Retina (tissue), 1 donor: Measurements from ENCODE around the gene CLEC19A.
"Not testable (repeated sequence)": the region's sequence is repeated elsewhere in the genome, so short reads cannot be mapped to it uniquely, and the experiment has no call there.

Experiments
- DNase-seq: peaks from one replicate; pipeline ENCODE4 v3.0.0-alpha.2; 2016

The CLEC19A gene

DNA sequence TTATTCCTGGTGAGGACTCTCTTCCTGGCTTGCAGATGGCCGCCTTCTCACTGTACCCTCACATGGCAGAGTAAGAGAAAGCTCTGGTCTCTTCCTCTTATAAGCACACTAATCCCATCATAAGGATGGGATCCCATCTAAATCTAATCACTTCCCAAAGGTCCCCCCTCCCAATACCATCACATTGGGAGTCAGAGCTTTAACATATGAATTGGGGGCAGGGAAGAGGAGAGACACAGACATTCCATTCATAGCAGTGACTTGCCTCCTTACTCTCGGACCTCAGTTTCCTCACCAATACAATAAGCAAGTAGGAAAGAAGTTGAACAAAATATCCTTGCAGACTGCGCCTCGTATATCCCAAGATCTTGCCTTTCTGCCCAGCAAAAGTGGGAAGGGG lies 1.7 kb downstream of the CLEC19A start:
- no peak for DNase-seq

DNA sequence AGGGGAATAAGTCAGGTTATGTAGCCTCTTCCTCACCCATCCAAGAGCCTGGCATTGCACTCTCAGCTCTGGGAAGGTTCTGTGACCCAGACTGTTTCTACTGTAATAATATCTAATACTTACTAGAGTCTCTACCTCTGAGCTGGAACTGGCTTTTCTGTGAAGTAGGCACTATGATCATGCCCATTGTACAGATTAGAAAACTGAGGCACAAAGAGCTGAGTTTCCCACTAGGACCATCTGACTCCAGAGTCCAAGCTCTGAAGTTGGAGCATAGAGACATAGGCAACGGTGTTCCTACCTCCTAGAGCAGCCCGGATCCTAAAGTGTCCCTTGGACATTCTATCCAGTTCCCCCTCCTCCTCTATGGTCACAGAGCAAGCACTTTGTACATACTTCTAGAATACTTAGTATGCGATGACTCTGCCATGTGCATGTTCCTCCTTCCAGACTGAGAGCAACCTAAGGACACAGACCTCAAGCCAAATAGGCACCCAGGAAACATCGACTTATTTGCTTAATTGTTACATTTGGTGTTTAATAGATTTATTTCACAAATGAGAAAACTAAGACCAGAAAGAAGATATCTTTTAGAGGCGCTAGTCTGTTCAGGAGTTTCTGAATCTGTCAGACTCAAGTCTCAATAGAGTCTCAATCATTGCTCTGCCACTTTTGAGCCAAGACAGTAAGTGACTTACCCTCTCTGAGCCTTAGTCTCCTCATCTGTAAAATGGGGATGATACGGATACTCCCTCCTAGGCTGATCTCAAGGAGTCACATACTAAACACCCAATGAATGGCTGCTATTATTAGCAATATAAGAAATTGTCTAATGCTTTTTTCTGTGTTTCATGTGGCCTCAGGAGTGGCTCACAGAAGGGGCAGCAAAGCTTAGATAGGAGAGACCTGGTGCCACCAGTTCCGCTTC lies 3.6 kb downstream of the CLEC19A start:
- DNase-seq: no peak

DNA sequence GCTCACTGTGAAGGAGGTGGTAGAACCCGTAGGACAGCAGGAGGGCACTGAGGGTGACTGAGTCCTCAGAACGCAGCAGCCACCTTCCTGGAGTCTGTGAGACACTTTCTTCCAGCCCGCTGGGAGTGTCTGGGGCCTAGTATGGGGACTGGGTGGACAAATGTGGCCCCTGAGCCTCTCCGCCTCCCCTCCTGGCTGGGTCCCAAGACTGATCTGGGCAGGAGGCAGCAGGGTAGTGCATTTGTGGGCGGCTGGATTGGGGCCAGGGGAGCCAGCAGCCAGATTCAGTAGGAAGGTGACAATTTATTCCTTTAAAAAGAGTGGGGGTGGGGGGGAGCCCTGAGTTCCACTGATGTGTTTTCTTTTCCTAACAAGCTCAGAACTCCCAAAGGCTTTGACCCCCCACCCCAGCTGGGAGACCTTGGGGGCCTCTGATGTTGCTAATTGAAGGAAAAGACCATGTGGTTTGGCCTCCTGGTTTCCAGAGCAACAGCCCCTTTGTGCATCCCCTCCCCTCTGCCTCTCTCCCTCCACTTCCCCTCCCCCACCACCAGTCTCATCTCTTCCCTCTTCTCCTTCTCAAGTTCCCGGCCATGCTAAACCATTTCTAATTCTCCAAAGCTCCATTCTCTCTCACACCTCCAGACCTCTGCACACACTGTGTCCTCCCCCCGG lies 4.4 kb downstream of the CLEC19A start:
- DNase-seq: peak; percentile 64

DNA sequence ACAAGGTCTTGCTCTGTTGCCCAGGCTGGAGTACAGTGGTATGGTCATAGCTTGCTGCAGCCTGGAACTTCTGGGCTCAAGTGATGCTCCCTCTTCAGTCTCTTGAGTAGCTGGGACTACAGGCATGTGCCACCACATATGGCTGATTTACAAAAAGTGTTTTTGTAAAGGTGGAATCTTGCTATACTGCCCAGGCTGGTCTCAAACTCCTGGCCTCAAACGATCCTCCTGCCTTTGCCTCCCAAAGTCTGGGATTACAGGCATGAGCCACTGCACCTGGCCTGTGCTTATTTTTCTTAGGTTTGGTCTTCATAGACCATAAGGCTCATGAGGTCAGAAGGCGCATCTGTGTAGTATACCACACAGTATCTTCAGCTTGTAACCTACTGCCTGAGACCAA lies 5.3 kb downstream of the CLEC19A start:
- peak; percentile 21 for DNase-seq

DNA sequence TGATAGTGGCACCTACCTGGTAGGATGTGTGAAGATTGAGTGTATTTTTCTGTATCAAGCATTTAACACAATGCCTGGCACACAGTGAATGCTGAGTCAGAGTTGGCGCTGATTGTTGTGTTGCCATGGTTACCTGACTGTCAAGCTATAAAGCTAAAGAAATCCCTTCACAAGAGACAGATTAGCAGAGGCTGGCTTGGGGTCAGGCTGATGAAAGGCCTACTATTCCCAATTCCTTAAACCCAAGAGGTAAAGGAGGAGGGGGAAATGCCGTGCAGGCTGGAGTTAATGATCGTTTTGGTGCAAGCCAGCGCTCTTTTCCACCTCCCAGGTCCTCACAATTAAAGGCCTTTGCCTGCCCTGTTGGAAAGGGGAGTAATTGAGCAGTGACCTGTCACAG lies 5.9 kb downstream of the CLEC19A start:
- peak; percentile 62 for DNase-seq

DNA sequence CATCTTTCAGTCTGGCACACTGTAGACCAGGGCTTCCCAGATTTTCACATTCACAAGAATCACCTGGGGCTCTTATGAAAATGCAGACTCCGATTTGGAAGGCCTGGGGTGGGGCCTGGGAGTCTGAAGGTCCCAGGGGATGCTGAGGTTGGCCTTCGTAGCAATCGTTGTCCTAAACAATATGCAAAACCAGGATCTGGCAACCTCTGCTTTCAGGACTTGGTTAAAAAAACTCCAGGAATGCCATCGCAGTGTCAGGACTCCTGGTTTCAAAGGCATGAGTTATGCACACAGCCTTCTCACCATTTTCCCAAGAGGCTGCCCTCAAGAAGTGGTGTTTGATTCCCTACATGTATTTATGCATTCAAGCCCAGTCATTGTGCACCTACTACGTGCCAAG lies 6.7 kb downstream of the CLEC19A start:
- no peak for DNase-seq

DNA sequence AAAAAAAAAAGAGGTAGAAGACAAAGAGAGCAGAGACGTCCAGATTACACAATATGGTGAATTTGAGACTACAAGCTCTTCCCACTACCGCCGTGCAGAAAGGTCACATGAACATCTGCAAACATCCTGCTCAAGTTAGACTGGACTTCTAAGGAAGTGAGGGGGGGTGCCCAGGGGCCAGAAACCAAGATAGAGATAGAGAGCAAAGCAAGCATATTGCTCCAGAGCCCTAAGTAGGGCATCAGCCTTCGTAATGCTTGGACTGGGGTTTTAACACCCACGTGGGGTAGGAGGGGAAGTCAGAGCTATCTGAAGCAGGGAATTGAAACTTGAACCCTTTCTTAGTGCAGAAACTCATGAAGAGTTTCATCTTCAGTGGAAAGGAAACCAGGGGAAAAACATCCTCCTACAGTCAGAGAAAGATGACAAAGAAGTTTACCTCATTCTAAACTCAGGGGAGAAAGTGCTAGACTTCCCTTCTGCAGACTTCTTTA lies 8.7 kb downstream of the CLEC19A start:
- no peak for DNase-seq

DNA sequence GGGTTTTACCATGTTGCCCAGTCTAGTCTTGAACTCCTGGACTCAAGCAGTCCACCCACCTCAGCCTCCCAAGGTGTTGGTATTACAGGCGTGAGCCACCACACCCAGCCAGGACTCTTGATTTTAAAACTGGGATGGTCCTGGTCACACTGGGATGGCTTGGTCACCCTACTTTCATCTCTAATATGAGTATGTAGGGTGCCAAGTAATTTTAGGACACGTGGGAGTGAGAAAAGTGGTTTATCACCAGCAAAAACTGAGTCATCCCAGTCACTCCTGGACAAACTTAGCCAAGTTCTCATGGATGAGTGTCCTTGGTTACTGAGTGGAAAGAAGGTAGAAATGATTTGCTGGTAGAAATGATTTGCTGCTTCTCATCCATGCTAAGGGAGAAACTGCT lies 9.9 kb downstream of the CLEC19A start:
- no peak for DNase-seq

DNA sequence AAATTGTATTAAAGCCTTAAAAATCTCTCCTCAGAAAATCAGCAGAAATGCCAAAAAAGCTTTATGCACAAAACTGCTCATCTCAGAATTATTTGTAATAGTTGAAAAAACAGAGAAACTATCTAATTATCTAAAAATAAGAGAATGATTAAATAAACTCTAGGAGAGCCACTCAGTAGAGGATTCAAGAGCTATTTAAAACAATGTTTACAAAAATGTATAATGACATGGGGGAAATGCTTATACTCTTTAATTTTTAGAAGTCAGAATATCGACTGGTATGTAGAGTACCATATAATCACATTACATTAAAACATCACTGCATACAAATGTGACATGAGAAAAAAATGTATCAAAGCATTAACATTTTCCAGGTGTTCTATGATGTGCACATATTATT lies 11.9 kb downstream of the CLEC19A start:
- no peak for DNase-seq

DNA sequence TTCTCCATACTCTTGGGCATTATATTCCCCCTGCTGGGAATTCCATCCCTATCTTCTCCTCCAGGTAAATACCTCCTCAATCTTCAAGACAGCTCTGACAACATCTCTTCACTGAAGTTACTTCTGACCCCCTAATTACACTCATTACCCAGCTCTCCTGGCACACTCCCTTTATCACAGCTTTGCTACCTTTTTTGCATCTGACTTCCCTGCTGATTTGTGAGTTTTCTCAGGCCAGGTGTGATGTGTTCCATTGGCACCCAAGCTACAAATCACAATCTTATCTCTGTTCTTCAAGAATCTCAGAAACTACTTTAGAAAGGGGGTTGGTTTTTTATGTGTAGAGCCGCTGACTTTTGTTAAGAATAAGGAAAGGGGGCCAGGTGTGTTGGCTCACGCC lies 14.0 kb downstream of the CLEC19A start:
- DNase-seq: no peak

DNA sequence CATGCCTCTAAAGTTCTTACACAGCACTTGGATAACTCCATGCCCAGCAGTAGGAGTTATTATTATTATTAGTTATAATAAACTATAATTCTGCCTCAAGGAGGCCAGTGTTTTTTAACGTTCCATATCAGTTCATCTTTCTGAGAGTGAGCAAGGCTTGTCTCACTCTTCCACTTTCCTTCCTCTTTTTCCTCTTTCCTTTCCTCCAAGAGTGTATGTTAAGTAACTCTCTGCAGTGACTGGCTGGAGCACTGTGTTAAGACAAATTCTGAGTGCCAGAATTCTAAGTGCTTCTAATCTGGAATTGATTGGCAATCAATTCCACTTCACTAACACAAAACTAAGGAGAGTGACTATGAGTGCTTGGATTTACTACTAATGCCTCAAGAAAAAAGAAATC lies 16.4 kb downstream of the CLEC19A start:
- DNase-seq: no peak

DNA sequence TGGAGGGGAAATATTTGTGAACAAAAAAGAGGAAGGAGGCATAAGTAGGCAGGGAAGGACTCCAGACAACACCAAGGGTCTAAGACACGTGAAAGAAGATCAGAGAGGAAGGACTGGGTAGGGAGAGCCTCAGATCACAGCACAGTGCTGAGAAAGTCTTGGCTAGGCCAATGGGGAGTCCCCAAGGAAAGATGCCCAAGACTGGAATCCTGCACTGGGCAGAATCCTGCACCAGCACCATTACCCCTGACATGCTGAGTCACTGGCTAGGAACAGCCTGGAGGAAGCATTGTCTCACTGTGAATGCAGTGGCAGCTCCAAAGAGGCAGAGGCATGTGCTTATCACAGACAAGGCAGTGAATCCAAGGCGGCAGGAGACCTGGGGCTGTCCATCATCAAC lies 19.2 kb downstream of the CLEC19A start:
- no peak for DNase-seq

DNA sequence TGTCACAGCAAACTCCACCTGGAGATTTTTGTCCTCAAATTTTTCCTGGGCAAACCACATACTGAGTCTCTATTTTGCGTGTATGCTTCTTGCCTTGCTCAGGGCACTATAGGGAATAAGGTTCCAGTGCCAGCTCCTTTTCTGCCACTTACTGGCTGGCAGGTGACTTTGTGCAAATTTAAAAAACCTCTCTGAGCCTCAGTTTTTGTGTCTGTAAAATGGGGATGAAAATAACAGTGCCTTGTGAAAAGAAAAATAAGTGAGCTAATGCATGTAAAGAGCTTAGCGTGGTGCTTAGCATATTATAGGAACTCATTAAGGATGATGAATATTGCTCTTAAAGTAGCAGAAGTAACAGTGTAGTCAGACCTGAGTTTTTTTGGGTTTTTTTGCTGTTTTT lies 19.9 kb downstream of the CLEC19A start:
- no peak for DNase-seq

DNA sequence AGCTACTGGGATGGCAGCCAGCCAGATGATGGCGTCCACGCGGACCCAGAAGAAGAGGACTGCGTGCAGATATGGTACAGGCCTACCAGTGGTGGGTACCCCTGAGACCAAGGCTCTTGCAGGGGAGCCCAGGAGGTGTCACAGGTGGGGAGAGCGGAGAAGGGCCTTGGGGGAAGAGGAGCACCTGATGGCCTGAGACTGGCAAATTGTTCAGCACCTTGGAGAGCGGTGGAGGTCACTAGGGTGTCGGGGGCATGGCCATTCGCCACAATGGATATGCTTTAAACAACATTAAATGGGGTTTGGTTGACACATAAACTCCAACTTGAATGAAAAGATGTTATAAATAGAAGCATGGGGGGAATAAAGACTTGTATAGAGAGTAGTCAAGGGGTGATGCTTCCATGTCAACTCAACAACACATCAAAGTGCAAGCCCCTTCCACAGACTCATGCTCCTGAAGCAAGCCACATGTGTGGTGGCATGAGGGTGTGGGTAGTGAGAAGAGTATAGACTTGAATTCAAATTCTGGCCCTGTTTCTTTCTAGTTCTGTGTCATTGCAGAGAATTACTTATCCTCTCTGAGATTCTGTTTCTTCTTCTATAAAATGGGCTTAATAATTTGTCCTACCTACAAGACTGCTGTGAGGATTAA lies 22.2 kb downstream of the CLEC19A start:
- no peak for DNase-seq

DNA sequence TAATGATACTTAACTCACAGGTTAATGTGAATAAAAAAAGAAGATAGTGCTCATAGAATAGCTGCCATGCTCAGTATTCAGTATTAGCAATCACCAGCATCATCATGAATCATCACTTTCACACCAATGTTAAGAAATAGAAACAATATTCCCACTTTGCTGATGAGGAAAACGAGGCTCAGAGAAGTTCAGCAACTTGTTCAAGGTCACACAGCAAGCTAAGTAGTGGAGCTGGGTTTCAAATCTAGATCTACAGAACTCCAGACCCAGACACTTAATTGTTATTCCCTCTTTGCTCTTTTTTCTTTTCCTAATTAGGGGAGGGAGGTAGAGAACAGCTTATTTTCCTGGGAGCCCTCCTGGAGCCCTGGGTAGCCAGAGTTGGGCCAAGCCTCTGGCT lies 22.9 kb downstream of the CLEC19A start:
- DNase-seq: no peak

DNA sequence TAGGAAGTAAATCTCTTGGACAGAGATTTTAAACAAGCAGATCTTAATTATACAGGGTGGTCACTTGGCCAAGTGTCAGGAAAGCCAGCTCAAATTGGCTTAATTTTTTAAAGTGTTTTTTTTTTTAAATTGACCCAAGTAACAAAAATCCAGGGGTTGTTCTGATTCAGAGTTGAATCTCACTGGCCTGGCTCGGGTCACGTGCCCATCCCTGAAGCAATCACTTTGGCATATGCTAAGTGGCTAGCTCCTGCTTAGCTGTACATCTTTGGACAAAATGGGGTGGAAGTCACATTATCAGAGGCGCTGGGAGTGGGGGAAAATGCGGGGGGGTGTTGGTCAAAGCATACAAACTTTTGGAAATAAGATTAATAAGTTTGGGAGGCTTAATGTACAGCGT lies 23.6 kb downstream of the CLEC19A start:
- DNase-seq: no peak

DNA sequence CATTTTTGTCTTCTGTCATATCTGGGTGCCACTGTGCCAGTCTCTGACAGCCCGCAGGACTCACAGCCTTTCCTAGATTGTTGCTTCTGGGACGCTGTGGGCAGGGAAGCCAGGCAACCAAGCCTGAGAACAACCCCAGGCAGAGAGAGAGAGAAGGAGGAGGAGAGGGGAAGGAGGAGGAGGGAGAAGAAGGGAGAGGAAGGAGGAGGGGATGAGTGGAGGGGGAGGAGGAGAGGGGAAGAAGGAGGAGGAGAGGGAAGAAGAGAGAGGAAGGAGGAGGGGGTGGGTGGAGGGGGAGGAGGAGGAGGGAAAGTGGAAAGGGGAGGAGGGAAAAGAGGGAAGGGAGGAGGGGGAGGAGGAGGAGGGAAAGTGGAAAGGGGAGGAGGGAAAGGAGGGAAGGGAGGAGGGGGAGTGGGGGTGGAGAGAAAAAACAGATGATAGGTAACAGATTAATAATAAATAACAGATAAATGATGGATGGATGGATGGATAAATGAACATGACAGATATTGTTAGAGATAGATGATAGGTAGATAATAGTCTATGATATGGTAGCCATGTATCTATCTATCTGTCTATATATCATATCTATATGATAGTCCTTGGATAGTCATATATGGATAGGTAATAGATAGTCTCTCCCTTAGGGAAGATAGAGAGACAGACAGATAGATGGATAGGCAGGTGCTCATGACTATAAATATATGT lies 29.3 kb downstream of the CLEC19A start:
- DNase-seq: no peak

DNA sequence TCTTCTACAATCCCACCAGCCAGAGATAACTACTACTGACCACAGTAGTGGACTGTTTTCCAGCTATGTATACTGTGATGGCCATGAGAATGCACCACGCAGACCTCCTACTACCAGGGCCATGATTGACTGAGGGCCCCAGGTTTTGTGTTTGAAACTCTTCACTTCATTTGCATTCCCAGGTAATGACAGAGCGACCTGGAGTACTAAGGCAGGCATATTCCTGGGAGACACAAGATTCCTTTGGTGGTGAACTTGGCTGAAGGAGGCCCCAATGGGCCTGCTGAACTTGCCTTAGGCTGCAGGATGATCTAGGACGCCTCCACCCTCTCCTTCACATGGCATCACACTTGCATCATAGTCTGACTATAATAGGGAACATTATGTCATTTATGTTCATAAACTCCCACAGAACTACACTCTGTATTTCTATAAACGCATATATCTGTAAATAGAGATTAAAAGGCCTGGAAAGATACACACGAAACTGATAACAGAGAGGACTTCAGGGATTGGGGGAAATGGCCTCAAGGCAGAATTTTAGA lies 30.4 kb downstream of the CLEC19A start:
- DNase-seq: no peak

DNA sequence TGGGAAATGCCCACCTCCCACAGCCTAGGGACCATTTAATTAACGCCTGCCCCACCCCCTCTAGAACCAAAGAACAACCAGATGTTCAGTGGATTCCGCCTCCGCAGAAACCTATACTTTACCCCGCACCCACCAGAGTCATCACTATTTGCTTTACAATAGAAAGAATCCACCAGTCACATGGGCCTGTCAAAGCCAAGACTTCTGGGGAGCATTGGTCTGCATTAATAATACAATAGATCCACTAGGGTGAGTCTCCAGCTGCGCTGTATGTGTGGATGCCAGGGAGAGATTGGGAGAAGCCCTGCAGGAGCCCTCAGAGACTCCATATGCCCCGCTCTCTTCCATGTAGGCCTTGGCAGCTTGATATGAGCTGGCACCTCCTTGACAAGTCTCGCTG lies 31.3 kb downstream of the CLEC19A start:
- no peak for DNase-seq

DNA sequence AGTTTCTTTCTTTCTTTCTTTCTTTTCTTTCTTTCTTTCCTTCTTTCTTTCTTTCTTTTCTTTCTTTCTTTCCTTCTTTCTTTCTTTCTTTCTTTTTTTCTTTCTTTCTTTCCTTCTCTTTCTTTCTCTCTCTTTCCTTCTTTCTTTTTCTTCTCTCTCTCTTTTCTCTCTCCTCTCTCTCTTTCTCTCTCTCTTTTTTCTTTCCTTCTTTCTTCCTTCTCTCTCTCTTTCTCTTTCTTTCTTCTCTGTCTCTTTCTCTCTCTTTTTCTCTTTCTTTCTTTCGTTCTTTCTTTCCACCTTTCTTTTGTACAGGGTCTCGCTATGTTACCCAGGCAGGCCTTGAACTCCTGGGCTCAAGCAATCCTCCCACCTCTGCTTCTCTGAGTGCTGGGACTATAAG lies 35.7 kb downstream of the CLEC19A start:
- not testable (repeated sequence) for DNase-seq

DNA sequence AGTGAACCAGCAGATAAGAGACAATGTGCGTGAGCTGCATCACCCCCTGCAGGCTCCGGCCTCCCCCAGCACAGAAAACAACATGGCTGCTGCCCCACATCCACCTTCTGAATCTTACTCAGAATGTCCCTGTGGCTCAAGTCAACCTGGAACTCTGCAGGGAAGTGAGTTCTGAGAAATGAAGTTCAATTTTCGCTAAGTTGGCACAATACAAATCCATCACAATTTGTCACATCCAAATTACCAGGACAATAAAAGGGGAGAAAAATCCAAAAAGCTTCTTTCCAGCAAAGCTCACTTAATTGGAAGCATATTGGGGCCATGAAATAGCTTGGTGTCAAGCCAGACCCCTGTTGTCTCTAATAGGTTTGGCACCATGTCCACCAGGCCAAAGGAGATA lies 38.1 kb downstream of the CLEC19A start:
- no peak for DNase-seq

DNA sequence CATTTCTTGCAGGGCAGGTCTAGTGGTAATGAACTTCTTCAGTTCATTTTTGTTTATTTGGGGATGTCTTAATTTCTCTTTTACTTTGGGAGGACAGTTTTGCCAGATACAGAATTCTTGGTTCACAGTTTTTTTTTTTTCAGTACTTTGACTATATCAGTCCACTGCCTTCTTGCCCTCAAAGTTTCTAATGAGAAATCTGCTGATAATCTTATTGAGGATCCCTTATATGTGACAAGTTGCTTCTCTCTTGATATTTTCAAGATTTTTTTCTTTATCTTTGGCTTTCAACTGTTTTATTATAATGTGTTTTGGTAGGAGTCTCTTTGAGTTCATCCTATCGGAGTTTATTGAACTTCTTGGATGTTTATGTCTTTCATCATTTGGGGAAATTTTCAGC lies 42.8 kb downstream of the CLEC19A start:
- DNase-seq: no peak

DNA sequence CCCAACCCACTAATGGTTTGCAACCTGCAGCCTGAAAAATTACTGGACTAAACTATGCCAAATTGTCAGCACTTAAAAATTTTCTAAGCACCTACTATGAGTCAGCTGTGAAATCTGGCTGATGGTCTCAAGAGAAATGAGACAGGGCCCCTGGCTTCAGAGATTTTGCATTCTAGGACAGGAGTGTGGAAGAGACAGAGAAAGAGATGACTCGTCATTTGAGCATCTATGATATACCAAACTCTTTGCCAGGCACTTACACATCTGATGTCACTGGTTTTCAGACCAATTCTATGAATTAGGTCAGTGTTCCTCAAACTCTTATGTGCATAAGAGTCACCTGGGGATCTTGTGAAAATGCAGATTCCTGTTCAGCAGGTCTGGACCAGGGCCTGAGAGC lies 44.4 kb downstream of the CLEC19A start:
- DNase-seq: no peak
